OCI-LY3 (cell line): ENCODE measurements around the gene STOML2.

Source experiments
- H2AFZ ChIP-seq: fragments of 200-600, 300-600 bp; shearing (Covaris generic); 2 replicates; pipeline ENCODE4 v1.6.0; 2014; ENCODE audit warnings: antibody characterized with exemption, low read depth, low read length
- H3K27ac ChIP-seq: fragments of 200-600, 300-600 bp; sonication (generic); 2 replicates; pipeline ENCODE4 v1.5.1; 2014; ENCODE audit warnings: mild to moderate bottlenecking, low read length, moderate library complexity, mixed read lengths
- H3K27me3 ChIP-seq: fragments of 200-600, 300-600 bp; sonication (generic); 2 replicates; pipeline ENCODE4 v1.6.1; 2014; ENCODE audit warnings: low read depth, low read length, mixed read lengths
- H3K36me3 ChIP-seq: fragments of 200-600, 300-600 bp; sonication (generic); replicated peaks from 2 replicates; pipeline ENCODE3; 2014; ENCODE audit warnings: low read depth, low read length, mixed read lengths
- H3K4me1 ChIP-seq: fragments of 300-600, 200-600 bp; sonication (generic); 2 replicates; pipeline ENCODE4 v1.6.1; 2014; ENCODE audit warnings: low read length, mixed read lengths
- H3K4me2 ChIP-seq: fragments of 200-600, 300-600 bp; sonication (generic); 2 replicates; pipeline ENCODE4 v1.6.1; 2014; ENCODE audit warnings: low read length, mixed read lengths
- H3K4me3 ChIP-seq: fragments of 300-600, 200-600 bp; sonication (generic); 2 replicates; pipeline ENCODE4 v1.5.1; 2014; ENCODE audit warnings: antibody characterized with exemption, mild to moderate bottlenecking, low read length, moderate library complexity
- H3K79me2 ChIP-seq: fragments of 300-600, 200-600 bp; shearing (Covaris generic); 2 replicates; pipeline ENCODE4 v1.6.1; 2014; ENCODE audit warnings: mild to moderate bottlenecking, low read length, mixed read lengths
- H3K9ac ChIP-seq: fragments of 300-600, 200-600 bp; shearing (Covaris generic); 2 replicates; pipeline ENCODE4 v1.6.0; 2014; ENCODE audit warnings: mild to moderate bottlenecking, low read length, moderate library complexity
- H3K9me3 ChIP-seq: fragments of 200-600, 300-600 bp; shearing (Covaris generic); 2 replicates; pipeline ENCODE4 v1.6.1; 2014; ENCODE audit warnings: low read length, mixed read lengths; ENCODE audit not compliant: insufficient read depth
- H4K20me1 ChIP-seq: fragments of 200-600, 300-600 bp; sonication (generic); 2 replicates; pipeline ENCODE4 v1.6.1; 2016; ENCODE audit warnings: low read length, mixed read lengths; ENCODE audit not compliant: insufficient read depth
- EZH2phosphoT487 ChIP-seq: fragments of 200-600 bp; shearing (Covaris generic); IDR thresholded peaks from 2 replicates; pipeline ENCODE4 v1.6.1; 2018; ENCODE audit warnings: antibody characterized with exemption, mixed run types, low read depth
- TF ChIP-seq, protein P1 (sequence below): fragments of 200-600, 300-600 bp; sonication (generic); IDR thresholded peaks from 2 replicates; pipeline ENCODE4 v1.5.1; 2014; ENCODE audit warnings: antibody characterized with exemption, low read length, low read depth

Gene STOML2

DNA sequence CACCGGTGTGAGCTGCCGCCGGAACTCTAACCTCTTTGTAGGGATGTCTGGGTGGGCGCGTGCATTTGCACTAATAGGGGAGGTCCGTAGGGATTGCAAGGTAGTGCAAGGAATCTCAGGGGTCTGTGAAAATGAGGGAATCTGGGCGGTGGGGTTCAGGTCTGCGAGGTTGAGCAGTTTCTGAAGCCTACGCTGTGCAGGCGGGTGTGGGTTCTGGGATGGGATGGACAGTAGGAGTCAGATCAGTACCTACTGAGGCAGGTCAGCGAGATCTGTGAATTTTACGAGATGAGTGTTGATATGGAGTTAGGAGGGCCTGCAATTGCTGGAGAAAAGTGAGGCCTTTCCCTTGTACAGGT lies 13.6 kb upstream of the STOML2 start:
- Histone ChIP-seq H4K20me1 (no peaks in the 10 kb centered on the region), H3K4me3 (peak overlapping the region; percentile 99), H3K4me1 (peaks cover 35% of the 10 kb centered on the region), H3K27ac (peak overlapping the region; percentile 85), H2AFZ (no peak overlapping the region), H3K9me3 (no peaks in the 10 kb centered on the region), H3K36me3 (no peaks in the 10 kb centered on the region), H3K79me2 (peaks cover 17% of the 10 kb centered on the region), H3K27me3 (no peaks in the 10 kb centered on the region), H3K4me2 (peak overlapping the region; percentile 98), H3K9ac (peak overlapping the region; percentile 91; the same call in 1 of the 2 replicates)
- TF ChIP-seq, protein P1, sequence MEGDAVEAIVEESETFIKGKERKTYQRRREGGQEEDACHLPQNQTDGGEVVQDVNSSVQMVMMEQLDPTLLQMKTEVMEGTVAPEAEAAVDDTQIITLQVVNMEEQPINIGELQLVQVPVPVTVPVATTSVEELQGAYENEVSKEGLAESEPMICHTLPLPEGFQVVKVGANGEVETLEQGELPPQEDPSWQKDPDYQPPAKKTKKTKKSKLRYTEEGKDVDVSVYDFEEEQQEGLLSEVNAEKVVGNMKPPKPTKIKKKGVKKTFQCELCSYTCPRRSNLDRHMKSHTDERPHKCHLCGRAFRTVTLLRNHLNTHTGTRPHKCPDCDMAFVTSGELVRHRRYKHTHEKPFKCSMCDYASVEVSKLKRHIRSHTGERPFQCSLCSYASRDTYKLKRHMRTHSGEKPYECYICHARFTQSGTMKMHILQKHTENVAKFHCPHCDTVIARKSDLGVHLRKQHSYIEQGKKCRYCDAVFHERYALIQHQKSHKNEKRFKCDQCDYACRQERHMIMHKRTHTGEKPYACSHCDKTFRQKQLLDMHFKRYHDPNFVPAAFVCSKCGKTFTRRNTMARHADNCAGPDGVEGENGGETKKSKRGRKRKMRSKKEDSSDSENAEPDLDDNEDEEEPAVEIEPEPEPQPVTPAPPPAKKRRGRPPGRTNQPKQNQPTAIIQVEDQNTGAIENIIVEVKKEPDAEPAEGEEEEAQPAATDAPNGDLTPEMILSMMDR, result no peak
- no peak for TF ChIP-seq EZH2phosphoT487

DNA sequence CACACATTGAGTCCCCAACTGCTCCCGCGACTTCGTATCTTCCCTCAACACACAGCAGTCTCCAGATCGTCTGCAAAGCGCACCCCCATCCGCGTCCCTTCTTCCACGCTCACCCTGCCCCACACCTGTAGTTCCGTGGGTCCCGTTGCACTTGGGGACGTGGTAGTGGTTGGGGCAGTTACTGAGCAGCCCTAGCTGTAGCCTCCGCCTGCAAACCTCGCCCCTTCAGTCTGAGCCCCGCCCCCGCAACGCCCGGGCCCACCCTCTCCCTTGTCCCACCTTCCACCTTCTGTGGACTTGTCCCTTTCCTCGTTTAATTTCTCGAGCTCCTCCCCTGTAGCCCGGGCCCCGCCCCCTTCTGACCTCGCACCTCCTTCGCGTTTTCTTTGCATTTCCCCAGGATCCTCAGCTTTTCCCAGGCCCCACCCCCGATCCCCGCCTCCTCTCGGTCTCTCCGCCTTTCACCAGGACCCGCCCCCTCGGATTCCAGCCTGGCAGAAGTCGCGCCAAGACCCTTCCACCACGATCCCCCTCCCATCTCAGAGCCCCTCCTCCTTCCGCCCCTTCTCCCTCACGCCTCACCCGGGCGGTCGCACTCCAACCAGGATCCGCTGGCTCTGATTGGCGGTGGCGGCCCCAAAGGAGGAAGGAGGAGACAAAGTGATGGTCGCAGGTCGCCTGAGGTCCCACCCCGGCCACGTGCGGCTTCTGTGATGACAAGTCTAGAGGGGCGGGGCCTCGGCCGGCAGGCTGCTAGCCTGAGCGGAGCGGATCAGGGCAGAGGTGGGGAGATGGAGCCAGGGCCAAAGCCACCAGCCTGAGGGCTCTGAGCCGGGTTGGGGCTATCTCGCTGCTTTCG lies 13.0 kb upstream of the STOML2 start, which contains the start of gene ATOSB:
Gene ATOSB (minus strand): TSS at position 183 of the 859 bp plus-strand sequence. CDS start 7,588 bp downstream, outside the sequence.
- Histone ChIP-seq H4K20me1 (no peaks in the 10 kb centered on the region), H3K9me3 (no peaks in the 10 kb centered on the region), H3K79me2 (peaks cover 17% of the 10 kb centered on the region), H3K36me3 (no peaks in the 10 kb centered on the region), H2AFZ (peak within 1 kb of the TSS; percentile 74), H3K27ac (peak within 1 kb of the TSS; percentile 85), H3K9ac (peak within 1 kb of the TSS; percentile 91), H3K27me3 (no peaks in the 10 kb centered on the region), H3K4me2 (peak within 1 kb of the TSS; percentile 98), H3K4me1 (peaks cover 36% of the 10 kb centered on the region), H3K4me3 (peak within 1 kb of the TSS; percentile 99)
- TF ChIP-seq, protein P1, result no peak
- no peak for TF ChIP-seq EZH2phosphoT487

DNA sequence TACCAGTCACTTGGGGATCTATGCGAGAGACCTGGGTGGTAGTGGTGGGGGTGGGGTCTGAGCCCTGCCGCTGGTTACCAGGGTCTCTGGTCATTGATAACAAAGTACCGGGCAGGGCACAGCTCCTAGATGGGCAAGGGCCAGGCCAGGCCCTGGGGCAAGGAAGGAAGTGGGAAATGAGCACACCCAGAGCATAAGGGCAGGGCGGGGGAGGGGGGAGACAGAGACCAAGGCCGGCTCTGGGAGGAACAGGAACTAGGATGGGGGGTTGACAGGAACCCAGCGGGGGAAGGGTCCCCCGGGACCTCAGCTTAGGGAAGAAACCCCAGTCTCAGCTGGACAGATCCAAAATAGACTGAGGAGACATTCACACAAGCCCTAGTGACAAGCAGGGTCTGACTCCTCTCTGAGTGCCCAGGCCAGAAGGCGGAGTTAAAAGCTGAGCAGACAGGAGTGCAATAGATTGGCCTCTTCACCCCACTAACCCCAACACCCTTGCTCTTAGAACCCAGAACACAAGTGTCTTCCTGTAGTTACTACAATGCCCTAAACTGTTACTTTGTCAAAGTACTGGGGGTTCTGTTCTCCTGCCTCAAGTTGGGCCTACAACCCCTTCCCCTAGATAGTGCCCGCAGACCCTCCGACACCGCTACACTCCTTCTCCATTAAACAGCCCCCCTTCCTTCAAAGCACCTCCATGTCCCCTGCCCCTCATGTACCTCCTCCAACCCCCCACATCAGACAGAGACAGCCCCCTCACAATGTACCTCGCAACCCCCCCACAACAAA lies 12.1 kb upstream of the STOML2 start:
- Histone ChIP-seq H2AFZ (0 out of 2 replicates have a peak overlapping the region, but pooled peaks have one; percentile 25), H3K4me3 (peak overlapping the region; percentile 99), H4K20me1 (0 out of 2 replicates have a peak, but pooled peaks cover 5% of the 10 kb centered on the region), H3K36me3 (no peaks in the 10 kb centered on the region), H3K4me2 (peak overlapping the region; percentile 98), H3K79me2 (peaks cover 17% of the 10 kb centered on the region), H3K9me3 (no peaks in the 10 kb centered on the region), H3K4me1 (peaks cover 43% of the 10 kb centered on the region), H3K27ac (peak overlapping the region; percentile 85), H3K9ac (peak overlapping the region; percentile 91), H3K27me3 (no peaks in the 10 kb centered on the region)
- TF ChIP-seq, protein P1, result no peak
- no peak for TF ChIP-seq EZH2phosphoT487
